T-helper 1 cell treated with Interleukin-12 subunit alpha and Interleukin-12 subunit beta and Interleukin-4 antibody, amounts not matched to agents 30 μg/mL and 1 μg/mL, for 36 hours (primary cell): ENCODE data around the gene SMO.
A peak's percentile ranks its signal among the peaks of the same experiment; 100 is the strongest.

ENCODE experiments used
- H3K27ac Mint-ChIP-seq: one replicate; pipeline ENCODE4 v1.8.0; 2021; ENCODE audit warnings: mild to moderate bottlenecking, mixed read lengths
- H3K27me3 Mint-ChIP-seq: one replicate; pipeline ENCODE4 v1.8.0; 2021; ENCODE audit warnings: low read depth, mixed read lengths
- H3K36me3 Mint-ChIP-seq: one replicate; pipeline ENCODE4 v1.8.0; 2021; ENCODE audit warnings: low read depth, mixed read lengths
- H3K4me1 Mint-ChIP-seq: one replicate; pipeline ENCODE4 v1.8.0; 2021; ENCODE audit warnings: low read depth, mixed read lengths
- H3K4me3 Mint-ChIP-seq: one replicate; pipeline ENCODE4 v1.8.0; 2021; ENCODE audit warnings: mild to moderate bottlenecking, moderate library complexity, mixed read lengths
- H3K9me3 Mint-ChIP-seq: one replicate; pipeline ENCODE4 v1.8.0; 2021; ENCODE audit warnings: mixed read lengths

SMO gene

GRCh38 chr7:129188372-129188891, at the start of gene SMO:
Gene SMO (plus strand): TSS chr7:129188633. CDS start chr7:129189152, 519 bp downstream.
- Mint-ChIP-seq H3K4me1 (peaks cover 3% of the 10 kb centered on the region), H3K27me3 (peaks cover 73% of the 10 kb centered on the region), H3K9me3 (no peaks in the 10 kb centered on the region), H3K4me3 (peak within 1 kb of the TSS; percentile 52), H3K36me3 (no peaks in the 10 kb centered on the region), H3K27ac (no peak within 1 kb of the TSS)

- no peaks in the 10 kb centered on the region for H3K9me3 Mint-ChIP-seq
- H3K4me3 Mint-ChIP-seq, result peak overlapping the region; percentile 93
- no peak overlapping the region for H3K27ac Mint-ChIP-seq
- H3K36me3 Mint-ChIP-seq, result no peaks in the 10 kb centered on the region
- H3K4me1 Mint-ChIP-seq, result peaks cover 17% of the 10 kb centered on the region
- peaks cover 44% of the 10 kb centered on the region for H3K27me3 Mint-ChIP-seq
Measured at GRCh38 chr7:129143724-129144094, 44.7 kb upstream of the SMO start.

GRCh38 chr7:129144095-129144833, 44.2 kb upstream of the SMO start, which contains the start of gene TSPAN33:
Gene TSPAN33 (plus strand): TSS chr7:129144707. CDS start chr7:129144981, 274 bp downstream.
- Mint-ChIP-seq H3K9me3 (no peaks in the 10 kb centered on the region), H3K27me3 (peaks cover 44% of the 10 kb centered on the region), H3K27ac (no peak within 1 kb of the TSS), H3K36me3 (no peaks in the 10 kb centered on the region), H3K4me3 (peak within 1 kb of the TSS; percentile 93), H3K4me1 (peaks cover 17% of the 10 kb centered on the region)

GRCh38 chr7:129144834-129145668, 43.4 kb upstream of the SMO start:
- no peak overlapping the region for H3K27ac Mint-ChIP-seq
- H3K4me1 Mint-ChIP-seq, result peaks cover 17% of the 10 kb centered on the region
- H3K27me3 Mint-ChIP-seq, result peaks cover 44% of the 10 kb centered on the region

GRCh38 chr7:129146237-129146979, 42.0 kb upstream of the SMO start:
- H3K4me3 Mint-ChIP-seq, result peak overlapping the region; percentile 77
- H3K36me3 Mint-ChIP-seq, result no peaks in the 10 kb centered on the region
- peaks cover 17% of the 10 kb centered on the region for H3K4me1 Mint-ChIP-seq
- no peaks in the 10 kb centered on the region for H3K9me3 Mint-ChIP-seq
- peaks cover 43% of the 10 kb centered on the region for H3K27me3 Mint-ChIP-seq
- H3K27ac Mint-ChIP-seq, result no peak overlapping the region

More at GRCh38 chr7:129144834-129145668, 43.4 kb upstream of the SMO start:
- Mint-ChIP-seq H3K36me3 (no peaks in the 10 kb centered on the region), H3K9me3 (no peaks in the 10 kb centered on the region), H3K4me3 (peak overlapping the region; percentile 77)

- Mint-ChIP-seq H3K27me3 (peaks cover 31% of the 10 kb centered on the region), H3K36me3 (no peaks in the 10 kb centered on the region), H3K27ac (no peak overlapping the region), H3K4me3 (no peak overlapping the region), H3K4me1 (peaks cover 17% of the 10 kb centered on the region), H3K9me3 (no peaks in the 10 kb centered on the region)
Measured at GRCh38 chr7:129147731-129148130, 40.7 kb upstream of the SMO start.

- H3K27me3 Mint-ChIP-seq, result peaks cover 14% of the 10 kb centered on the region
- H3K9me3 Mint-ChIP-seq, result no peaks in the 10 kb centered on the region
- no peaks in the 10 kb centered on the region for H3K36me3 Mint-ChIP-seq
- H3K4me3 Mint-ChIP-seq, result no peak overlapping the region
- peaks cover 8% of the 10 kb centered on the region for H3K4me1 Mint-ChIP-seq
- H3K27ac Mint-ChIP-seq, result no peak overlapping the region
Measured at GRCh38 chr7:129149511-129149910, 38.9 kb upstream of the SMO start.

- Mint-ChIP-seq H3K36me3 (no peaks in the 10 kb centered on the region), H3K27me3 (peaks cover 18% of the 10 kb centered on the region), H3K9me3 (no peaks in the 10 kb centered on the region), H3K4me1 (peaks cover 6% of the 10 kb centered on the region), H3K27ac (no peak overlapping the region), H3K4me3 (no peak overlapping the region)
Measured at GRCh38 chr7:129150199-129150996, 38.0 kb upstream of the SMO start.

GRCh38 chr7:129157651-129158050, 30.8 kb upstream of the SMO start:
- H3K4me3 Mint-ChIP-seq, result no peak overlapping the region
- H3K27me3 Mint-ChIP-seq, result peaks cover 8% of the 10 kb centered on the region
- no peaks in the 10 kb centered on the region for H3K36me3 Mint-ChIP-seq
- H3K27ac Mint-ChIP-seq, result no peak overlapping the region
- H3K4me1 Mint-ChIP-seq, result no peaks in the 10 kb centered on the region
- no peaks in the 10 kb centered on the region for H3K9me3 Mint-ChIP-seq

GRCh38 chr7:129159539-129159938, 28.9 kb upstream of the SMO start:
- H3K27ac Mint-ChIP-seq, result no peak overlapping the region
- no peaks in the 10 kb centered on the region for H3K9me3 Mint-ChIP-seq
- H3K36me3 Mint-ChIP-seq, result no peaks in the 10 kb centered on the region
- peaks cover 8% of the 10 kb centered on the region for H3K27me3 Mint-ChIP-seq
- no peak overlapping the region for H3K4me3 Mint-ChIP-seq
- no peaks in the 10 kb centered on the region for H3K4me1 Mint-ChIP-seq

GRCh38 chr7:129160161-129160905, 28.1 kb upstream of the SMO start:
- Mint-ChIP-seq H3K36me3 (no peaks in the 10 kb centered on the region), H3K4me1 (no peaks in the 10 kb centered on the region), H3K4me3 (no peak overlapping the region), H3K9me3 (no peaks in the 10 kb centered on the region), H3K27me3 (peaks cover 5% of the 10 kb centered on the region), H3K27ac (no peak overlapping the region)

GRCh38 chr7:129161524-129162225, 26.8 kb upstream of the SMO start:
- Mint-ChIP-seq H3K27ac (no peak overlapping the region), H3K4me3 (no peak overlapping the region), H3K27me3 (peaks cover 5% of the 10 kb centered on the region), H3K4me1 (peaks cover under 1% of the 10 kb centered on the region), H3K36me3 (no peaks in the 10 kb centered on the region), H3K9me3 (no peaks in the 10 kb centered on the region)

GRCh38 chr7:129162732-129163131, 25.7 kb upstream of the SMO start:
- Mint-ChIP-seq H3K4me1 (peaks cover 9% of the 10 kb centered on the region), H3K27ac (no peak overlapping the region), H3K4me3 (no peak overlapping the region), H3K9me3 (no peaks in the 10 kb centered on the region), H3K36me3 (no peaks in the 10 kb centered on the region), H3K27me3 (no peaks in the 10 kb centered on the region)
